Hematopoietic multipotent progenitor cell treated with erythropoietin and hydrocortisone succinate and interleukin-3 and kit ligand, for 4 days (in vitro differentiated cells): ENCODE data around the gene STXBP4.
A peak's percentile ranks its signal among the peaks of the same experiment; 100 is the strongest.

ENCODE experiments used
- DNase-seq: peaks from one replicate; pipeline ENCODE4 v3.0.0-alpha.2; 2015

The STXBP4 gene, protein sequence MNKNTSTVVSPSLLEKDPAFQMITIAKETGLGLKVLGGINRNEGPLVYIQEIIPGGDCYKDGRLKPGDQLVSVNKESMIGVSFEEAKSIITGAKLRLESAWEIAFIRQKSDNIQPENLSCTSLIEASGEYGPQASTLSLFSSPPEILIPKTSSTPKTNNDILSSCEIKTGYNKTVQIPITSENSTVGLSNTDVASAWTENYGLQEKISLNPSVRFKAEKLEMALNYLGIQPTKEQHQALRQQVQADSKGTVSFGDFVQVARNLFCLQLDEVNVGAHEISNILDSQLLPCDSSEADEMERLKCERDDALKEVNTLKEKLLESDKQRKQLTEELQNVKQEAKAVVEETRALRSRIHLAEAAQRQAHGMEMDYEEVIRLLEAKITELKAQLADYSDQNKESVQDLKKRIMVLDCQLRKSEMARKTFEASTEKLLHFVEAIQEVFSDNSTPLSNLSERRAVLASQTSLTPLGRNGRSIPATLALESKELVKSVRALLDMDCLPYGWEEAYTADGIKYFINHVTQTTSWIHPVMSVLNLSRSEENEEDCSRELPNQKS

DNA sequence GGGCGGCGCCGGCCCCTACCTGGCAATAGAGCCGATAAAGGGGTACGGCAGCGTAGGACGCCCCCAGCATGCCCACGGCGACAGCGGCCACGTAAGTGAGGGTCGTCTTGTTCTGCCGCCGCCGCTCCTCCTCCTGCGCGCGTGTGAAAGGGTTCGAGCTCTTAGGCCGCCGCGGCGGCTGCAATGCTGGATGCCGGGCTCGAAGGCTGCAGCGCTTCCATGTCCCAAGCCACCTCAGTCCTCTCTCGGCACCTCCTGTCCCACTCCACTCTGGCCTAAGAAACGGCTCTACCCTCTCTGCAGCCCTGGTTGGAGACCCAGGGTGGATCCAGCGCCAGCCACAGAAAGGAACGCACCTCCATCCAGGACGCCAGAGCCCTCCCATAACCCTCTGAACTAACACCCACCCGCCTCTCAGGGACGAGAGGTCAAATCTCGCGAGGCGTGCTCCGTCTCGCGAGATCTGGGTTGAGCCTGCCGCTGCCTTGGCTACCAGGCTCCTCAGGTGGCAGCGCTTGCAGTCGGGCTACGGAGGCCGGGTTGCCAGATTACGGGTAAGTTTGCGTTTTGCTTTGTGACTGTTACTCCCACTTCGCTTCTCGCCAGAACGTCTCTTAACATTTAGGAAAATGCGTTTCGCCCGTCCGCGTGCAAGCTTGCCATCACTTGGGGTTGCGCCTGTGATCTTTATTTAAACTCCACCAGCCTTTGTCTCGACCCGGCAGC lies at the start of gene STXBP4, which contains the start of gene COX11:
TSS of gene STXBP4 (plus strand) at position 504 of the 726 bp plus-strand sequence. CDS start 17,455 bp downstream, outside the sequence.
TSS of gene COX11 (minus strand) at position 393 of the 726 bp plus-strand sequence. CDS start at position 385, 8 bp downstream.
- peak; percentile 98 for DNase-seq

DNA sequence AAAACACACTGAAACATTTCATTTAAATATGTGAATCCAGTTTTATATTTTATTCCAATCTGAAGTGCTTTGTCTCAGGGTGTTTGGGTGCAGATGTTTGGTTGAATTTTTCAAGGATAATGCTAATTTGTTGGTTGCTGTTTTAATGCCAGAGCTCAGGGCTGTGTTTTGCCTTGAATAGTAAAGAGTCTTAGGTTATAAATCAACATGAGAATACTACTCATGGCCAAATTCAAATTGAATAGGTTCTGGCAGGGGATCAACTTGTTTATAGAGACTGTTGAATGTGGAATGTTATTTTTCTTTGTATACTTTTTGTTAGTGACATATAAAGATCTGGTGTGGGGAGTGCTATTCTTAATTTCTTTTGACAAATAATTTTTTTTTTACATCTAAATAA lies 49.1 kb upstream of the STXBP4 start:
- DNase-seq, result no peak

DNA sequence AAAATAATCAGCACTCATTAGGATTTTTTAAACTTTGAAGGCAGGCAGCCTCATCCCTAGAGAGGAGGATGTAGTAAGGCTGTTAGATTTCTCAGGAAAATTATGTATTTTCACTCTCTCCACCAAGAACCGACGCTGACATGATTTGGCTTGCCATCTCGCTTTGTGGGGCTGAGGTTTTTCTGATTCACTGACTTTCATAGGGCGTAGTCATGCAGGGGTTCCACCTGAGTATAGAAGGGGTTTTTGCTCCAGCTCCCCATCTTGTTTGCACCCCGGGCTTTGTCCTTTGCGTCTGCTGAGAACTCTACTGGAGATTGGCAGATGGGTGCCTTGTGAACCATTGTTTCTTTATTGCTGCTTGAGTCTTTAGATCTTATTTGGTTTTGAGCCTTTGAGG lies 47.7 kb upstream of the STXBP4 start:
- no peak for DNase-seq

DNA sequence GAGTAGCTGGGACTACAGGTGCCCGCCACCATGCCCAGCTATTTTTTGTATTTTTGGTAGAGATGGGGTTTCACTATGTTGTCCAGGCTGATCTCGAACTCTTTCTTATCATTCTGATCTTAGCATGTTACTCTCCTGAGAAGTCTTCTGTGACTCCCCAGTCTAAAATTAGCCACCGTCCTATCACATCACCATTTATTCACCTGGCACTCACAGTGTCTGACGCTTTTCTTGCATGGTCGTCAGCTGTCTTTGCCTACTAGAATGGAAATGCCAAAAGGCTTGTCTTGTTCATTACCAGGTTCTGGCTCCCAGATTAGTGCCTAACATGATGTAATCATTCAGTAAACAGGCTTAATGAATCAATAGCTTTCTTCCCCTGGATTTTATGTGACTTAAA lies 44.2 kb upstream of the STXBP4 start:
- DNase-seq, result no peak

DNA sequence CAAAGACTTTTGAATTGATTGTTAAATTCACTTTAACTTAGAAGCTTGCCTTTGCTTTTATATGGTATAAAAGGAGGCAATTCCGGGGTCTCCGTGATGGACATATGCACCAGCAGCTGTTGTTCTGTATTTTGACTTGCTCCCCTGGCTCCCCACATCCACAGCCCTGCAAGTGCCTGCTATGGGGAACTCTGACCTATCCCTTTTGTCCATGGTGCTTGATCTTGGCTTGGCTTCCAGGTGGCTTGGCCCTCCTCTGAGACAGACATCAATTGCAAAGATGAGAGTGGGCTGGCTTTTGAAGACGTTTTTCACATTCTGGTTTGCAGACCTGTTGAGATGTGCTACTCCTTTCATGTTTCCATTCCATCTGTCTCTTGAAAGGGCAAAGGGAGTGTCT lies 41.0 kb upstream of the STXBP4 start:
- DNase-seq, result no peak

DNA sequence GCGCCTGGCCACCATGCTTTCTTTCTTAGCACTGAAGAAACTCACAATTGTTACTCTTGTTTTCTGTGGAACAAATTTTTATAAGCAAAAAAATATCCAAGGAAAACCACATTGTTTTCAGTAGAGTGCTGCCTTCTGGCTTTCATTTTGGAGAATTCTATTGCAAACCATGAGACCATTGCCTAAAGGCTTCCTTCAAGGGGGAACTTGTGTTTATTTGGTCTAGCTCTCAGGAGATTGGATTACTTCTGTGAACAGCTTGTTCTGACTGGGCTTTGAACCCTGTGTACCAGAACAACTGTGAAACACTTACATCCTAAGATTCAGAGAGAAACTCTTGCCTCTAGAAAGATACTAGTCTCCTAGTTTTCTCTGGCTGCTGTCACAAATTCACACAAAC lies 35.9 kb upstream of the STXBP4 start:
- DNase-seq, result no peak

DNA sequence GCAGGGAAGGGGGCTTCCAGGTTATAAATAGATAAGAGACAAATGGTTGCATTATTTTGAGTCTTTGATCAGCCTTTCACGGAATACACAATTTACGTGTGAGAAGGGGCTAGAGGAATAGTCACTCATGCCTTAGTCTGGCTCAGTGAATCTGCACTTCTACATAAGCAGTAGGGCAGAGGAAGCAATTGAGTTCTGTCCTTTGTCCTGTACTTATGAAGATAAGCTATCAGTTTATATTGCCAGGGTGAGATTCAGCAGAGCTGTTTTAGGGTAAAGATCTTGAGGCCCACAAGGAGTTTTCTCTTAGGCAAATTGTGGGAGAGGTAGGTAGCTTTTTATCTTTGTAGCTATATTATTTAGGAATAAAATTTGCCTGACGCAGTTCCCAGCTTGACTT lies 34.6 kb upstream of the STXBP4 start:
- DNase-seq, result peak; percentile 46

DNA sequence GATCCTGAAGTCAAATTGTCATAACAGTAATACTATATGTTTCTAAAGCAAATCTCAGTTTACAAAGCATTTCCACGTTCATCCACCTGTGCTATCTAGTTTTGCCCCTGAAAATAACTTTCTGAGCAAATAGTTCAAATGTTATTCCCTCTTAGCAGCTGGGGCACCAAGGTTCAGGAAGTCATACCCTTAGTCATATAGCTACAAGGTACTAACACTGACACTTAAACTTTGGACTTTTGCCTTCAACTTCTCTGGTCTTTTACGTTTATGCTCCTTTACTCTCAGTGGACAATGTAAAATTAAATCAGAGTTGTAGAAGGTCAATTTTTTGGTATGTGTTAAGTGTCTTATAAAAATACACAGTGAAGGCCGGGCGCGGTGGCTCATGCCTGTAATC lies 33.1 kb upstream of the STXBP4 start:
- DNase-seq, result no peak

DNA sequence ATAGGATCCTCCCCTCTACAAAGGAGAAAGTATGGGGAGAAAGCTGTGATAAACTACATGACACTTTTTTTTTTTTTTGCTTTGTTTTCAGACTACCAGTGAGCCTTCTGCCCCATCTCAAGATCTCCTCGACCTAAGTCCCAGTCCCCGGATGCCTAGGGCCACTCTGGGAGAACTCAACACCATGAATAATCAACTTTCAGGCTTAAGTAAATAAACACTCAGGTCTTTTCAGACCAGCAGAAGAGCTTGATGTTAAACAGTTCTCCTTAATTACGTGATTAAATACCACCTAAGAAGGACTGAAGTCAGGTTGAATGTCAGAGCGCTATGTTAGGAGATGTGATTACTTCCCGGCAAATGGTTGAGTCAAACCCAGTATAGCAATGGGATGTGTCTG lies 31.5 kb upstream of the STXBP4 start:
- no peak for DNase-seq

DNA sequence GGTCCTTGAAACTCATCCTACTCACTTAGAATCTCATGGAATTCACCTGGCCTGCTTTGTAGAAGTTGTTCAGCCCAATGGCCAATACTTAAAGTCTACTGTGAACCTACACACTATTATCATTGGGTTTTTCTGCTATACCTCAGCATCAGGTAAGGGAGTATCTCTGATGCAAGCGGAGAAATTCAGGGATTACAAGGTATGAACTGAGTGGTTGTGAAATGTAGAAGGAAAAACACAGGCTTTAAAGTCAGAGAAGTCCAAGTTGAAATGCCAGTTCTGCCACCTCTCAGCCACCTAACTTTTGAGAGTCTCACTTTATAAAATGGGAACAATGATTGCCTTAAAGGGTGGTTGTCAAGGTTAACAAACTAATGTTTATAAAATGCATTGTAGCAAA lies 31.1 kb upstream of the STXBP4 start:
- no peak for DNase-seq

DNA sequence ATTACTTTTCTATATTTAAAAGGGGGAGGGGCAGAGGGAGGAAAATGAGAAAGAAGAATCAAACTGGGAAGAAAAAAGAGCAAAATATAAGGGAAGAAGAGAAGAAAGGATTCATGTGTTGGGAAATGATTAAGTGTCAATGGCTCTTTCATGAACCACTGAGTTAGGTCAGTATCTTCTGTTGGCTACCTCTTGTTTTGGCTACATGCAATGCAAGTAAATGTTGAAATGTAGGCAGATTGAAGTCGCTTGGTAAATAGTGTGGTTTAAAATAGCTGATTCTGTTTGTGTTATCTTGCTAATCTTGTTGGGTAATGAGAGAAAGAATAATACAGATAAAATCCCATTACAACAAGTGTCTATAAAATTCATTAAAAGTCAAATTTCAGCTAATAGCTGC lies 27.3 kb upstream of the STXBP4 start:
- DNase-seq, result peak; percentile 47

DNA sequence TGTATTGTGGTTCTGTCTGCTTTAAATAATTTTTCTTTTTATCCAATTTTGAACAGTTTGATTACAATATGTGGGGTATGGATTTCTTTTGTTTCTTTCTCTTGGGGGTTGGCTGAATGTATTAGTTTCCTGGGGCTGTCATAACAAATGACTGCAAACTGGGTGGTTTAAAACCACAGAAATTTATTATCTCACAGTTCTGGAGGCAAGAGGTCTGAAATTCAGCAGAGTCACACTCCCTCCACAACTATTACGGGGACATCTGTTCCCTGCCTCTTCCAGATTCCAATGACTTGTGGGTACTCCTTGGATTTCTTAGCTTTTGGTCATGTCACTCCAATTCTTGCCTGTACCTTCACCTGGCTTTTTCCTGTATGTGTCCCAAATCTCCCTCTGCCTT lies 23.8 kb upstream of the STXBP4 start:
- DNase-seq, result peak; percentile 86

DNA sequence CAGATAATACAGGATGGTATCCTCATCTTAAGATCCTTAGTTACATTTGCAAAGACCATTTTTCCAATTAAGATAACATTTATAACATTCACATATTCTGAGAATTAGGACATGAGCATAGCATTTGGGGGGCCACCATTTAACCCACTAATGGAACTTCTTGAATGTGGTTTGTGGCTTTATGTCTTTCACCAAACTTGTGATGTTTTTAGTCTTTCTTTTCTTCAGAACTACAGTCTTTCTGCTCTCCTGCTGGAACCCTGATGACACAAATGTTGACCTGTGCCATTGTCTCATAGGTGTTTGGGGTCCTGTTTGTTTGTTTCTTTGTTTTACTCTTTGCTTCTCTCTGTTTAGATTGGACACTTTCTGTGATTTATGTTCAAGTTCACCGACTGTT lies 23.3 kb upstream of the STXBP4 start:
- peak; percentile 51 for DNase-seq

DNA sequence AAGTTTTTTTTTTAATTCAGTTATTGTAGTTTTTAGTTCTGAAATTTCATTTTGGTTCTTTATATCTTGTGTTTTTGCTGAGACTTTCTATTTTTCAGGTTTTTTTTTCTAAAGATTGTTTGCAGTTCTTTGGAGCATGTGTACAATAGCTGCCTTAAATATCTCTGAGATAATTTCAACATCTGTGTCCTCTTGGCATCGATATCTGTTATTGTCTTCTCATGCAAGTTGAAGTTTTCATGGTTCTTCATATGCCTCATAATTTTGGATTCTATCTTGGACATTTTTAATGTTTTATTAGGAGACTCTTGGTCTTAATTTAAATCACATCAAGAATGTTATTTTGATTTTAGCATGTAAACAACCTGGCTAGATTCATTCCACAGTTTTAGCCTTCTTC lies 22.9 kb upstream of the STXBP4 start:
- peak; percentile 55 for DNase-seq

DNA sequence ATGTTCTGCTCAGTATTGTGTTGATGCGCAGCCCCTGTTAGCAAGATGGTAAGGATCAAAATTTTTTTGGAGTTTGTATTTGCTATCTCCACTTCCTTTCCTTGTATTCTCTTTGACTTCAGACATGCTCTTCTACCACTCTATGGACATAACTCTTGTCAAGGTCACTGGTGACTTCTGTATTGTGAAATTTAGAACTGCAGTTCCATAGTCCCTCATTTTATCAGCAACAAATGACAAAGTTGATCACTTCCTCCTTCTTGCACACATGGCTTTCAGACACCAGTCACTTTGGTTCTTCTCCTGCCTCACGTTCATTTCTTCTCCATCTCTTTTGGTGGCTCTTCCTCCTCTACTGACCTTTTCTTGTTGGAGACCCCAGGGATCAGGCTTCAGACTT lies 21.2 kb upstream of the STXBP4 start:
- DNase-seq, result peak; percentile 62

DNA sequence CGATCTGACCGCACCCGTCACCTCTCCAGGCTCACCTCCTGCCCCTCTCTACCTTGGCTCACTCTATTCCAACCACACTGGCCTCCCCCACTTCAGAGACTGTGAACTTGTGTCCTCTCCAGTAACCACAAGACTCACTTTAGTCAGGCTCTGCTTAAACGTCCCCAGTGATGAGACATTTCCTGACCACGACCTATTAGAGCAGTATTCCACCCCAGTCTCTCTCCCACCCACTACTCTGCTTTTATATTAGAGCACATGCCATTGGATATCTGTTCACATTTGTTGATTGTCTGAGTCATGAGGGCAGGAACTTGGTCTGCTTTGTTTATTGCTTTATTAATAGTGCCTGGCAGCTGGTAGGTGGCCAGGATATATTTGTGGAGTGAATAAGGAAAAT lies 20.2 kb upstream of the STXBP4 start:
- peak; percentile 66 for DNase-seq

DNA sequence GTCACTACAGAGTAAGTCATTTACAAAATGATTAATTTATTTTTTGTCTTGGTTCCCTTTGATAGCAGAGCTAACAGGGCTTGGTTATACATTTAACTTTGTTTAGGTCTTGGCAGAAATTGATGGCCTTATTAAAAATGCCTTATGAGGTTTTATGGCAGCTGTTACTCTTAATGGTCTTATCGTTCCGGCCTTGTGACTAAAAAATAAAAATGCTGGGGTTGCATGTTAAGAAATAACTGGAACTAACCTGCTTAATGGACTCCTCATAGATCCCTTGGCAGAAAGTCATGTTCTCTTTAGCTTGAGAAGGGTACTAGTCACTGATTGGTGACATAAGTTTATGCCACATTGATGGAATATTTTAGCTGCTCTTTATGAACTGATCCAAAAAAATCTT lies 18.4 kb upstream of the STXBP4 start:
- no peak for DNase-seq

DNA sequence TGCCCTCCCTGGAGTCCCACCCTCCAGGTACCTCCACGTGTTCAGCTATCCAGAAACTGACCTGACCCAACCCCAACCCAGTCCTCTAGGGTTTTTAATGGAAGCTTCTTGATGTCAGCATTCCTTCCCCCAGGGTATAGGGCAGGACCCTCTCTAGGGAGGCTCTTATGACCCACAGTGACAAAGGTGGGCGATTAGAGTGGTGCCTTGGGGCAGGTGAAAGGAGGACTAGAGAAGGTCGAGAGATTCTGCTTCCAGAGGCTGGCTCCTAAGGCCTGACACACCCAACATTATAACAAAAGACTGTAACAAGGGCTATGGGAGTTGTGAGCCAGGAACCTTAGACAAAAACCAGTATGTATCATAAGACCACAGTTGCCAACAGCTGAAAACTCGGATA lies 17.3 kb upstream of the STXBP4 start:
- no peak for DNase-seq

DNA sequence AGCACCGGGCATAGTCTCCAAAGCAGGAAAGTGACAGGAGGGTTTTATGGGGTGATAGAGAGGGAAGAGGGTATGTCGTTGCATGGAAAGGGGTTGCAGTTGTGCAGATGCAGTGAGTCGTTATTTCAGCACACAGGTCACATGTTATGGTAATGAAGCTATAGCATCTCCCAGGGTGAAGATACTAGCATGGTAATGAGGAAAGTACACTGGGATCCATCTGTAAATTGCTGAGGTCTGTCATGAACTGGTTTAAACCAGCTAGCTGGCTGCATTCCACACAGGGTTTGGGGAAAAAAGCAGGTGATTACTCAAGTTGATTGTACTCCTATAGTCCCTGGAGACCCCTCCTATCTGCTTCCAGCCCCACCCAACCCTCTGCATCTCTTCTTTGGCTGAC lies 11.8 kb upstream of the STXBP4 start:
- no peak for DNase-seq

DNA sequence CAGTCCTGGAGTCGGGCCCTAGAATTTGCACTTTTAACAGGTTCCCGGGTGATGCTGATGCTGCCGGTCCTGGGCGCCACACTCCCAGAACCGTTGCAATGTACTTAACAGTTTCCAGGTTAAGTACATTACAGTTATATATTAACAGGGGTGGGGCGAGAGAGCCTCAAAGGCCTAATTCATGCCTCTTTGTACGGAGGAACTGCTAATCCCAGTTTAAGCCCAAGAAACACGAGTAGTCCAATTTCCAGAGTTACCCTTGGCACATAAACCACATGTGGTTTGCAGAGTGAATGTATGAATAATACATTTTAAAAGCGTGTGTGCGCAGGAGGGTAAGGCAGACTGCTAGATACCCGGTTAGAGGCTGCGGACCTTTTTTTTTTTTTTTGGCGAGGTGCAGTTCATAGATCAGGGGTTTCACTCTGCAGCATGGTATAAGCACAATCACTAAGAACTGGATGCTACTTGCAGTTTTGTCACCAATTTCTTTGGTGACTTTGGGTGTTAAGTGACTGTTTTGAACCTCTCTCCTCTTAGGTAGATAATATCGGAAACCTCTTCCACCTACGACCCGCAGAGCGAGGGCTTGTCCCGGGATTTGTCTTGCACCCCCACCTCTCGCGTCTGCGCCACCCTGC lies 824 bp upstream of the STXBP4 start:
- peak; percentile 44 for DNase-seq

DNA sequence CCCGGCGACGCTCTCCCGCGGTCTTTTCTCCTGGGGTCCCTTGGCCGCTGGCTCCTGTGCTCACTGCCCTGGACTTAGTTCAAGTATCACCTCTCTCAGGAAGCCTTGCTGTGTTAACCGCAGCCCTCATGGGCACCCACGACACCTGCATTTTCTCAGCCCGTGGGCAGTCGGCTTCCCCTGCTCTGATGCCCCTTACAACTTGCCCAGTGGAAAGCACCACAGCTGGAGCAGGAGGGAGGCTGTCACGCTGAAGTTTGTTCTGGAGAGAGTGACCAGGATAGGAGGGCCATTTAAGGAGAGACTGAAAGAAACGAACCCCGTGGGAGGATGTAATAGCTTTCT lies 395 bp downstream of the STXBP4 start:
- no peak for DNase-seq

DNA sequence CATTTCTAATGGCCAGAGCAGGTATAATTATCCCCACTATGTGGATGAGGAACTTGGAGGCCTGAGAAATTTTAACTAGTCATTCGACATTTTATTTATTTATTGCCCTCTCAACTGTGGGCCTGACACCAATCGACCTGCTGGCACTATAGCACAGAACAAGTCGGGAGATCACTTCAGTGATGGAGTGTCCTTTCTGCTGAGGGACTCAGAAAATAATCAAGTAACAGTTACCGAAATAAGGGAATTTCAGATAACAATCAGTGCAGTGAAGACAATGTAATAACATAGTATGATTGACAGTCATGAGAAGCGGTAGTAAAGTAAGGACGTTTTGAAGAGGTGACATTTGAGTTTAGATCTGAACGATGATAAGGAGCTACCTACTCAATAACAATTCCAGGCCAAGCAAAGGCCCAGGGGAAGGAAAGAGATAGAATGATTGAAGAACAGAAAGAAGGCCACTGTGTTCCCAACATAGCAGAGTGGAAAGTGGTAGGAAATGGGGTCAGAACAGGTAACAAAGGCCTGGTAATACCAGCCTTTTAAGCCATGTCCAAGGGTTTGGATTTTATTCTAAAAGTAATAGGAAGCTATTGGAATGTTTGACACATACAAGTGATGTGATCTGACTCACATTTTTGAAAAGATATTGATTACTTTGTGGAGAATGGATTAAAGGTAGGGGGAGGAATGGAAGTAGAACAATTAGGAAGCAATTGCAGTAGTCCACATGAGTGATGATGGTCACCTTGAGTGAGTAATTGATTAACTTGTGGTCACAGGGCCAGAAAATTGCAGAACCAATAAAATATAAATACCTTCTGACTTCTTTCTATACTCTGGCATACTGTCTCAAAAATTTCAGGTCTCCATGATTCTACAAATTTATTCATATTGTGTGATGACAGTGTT lies 1.4 kb downstream of the STXBP4 start:
- no peak for DNase-seq

DNA sequence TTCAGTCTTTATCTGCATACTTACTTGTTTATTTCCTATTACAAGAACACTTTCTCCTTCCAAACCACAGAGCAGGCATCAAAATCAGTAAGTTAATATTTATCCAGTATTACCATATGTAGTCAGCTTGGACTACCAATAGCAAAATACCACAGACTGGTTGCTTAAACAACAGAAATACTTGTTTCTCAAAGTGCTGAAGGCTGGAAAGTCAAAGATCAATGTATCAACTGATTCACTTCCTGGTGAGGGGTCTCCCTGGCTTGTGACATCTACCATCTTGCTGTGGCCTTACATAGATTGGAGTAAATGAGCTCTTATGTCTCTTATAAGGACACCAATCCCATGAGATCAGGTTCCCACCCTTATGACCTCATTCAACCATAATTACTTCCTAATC lies 2.6 kb downstream of the STXBP4 start:
- DNase-seq, result no peak
